ENCODE data around the gene AIFM3. TPM values are rescaled to one million over a fixed set of nuclear protein-coding genes. Genes with fewer than 3 reads are reported as not detected.
A peak's percentile ranks its signal among the peaks of the same experiment; 100 is the strongest.

Gene AIFM3
- total RNA-seq, 1 experiment from 2014 or later = not detected

DNA sequence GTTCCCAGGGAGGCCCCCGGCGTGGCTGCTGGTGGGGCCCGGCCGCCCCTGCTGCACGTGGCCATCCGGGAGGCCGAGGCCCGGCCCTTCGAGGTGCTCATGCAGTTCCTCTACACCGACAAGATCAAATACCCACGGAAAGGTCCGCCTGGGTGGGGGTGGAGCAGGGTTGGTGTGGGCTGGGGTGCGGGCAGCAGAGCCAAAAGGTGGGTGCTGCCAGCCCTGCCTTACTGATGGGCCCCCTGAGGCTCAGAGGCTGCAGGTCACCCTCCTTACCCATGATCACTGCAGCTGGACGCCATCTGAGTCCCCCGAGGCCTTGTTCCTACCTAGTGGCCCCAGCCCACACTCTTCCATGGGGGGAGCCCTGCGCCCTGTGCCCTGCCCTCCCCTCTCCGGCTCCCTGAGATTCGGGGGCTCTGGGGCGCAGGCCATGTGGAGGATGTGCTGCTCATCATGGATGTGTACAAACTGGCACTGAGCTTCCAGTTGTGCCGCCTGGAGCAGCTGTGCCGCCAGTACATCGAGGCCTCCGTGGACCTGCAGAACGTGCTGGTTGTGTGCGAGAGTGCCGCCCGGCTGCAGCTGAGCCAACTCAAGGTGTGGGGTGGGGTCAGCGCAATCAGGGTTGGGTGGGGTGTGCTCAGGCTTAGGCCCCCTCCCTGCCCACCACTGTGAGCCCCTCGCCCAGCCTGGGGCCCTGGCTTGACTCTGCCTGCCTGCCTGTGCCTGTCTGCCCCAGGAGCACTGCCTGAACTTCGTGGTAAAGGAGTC, 27.3 kb downstream of the AIFM3 start:
- Histone ChIP-seq H3K9me3 (replicated peaks) (no peaks in the 10 kb centered on the region), H3K4me3 (no peak overlapping the region), H3K27me3 (no peaks in the 10 kb centered on the region), H3K27ac (no peak overlapping the region), H3K4me1 (no peaks in the 10 kb centered on the region), H3K36me3 (no peaks in the 10 kb centered on the region; the same call in 1 of the 2 replicates)
- DNase-seq = no peak

DNA sequence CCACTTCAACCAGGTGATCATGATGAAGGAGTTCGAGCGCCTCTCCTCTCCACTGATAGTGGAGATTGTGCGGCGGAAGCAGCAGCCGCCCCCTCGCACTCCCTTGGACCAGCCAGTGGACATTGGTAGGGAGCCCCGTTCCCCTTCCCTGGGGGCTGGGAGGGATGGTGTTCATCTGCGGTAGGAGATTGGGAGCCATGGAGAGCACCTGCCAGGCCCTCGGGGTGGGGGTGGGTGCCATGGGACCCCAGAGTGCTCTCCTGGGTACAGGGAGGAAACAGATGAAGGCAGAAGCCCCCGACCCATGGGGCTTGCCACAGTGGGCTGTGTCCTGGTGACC, 27.8 kb downstream of the AIFM3 start:
- Histone ChIP-seq H3K27me3 (no peaks in the 10 kb centered on the region), H3K9me3 (replicated peaks) (no peaks in the 10 kb centered on the region), H3K36me3 (peaks cover 5% of the 10 kb centered on the region), H3K4me1 (no peaks in the 10 kb centered on the region), H3K27ac (no peak overlapping the region), H3K4me3 (no peak overlapping the region)
- DNase-seq = no peak

DNA sequence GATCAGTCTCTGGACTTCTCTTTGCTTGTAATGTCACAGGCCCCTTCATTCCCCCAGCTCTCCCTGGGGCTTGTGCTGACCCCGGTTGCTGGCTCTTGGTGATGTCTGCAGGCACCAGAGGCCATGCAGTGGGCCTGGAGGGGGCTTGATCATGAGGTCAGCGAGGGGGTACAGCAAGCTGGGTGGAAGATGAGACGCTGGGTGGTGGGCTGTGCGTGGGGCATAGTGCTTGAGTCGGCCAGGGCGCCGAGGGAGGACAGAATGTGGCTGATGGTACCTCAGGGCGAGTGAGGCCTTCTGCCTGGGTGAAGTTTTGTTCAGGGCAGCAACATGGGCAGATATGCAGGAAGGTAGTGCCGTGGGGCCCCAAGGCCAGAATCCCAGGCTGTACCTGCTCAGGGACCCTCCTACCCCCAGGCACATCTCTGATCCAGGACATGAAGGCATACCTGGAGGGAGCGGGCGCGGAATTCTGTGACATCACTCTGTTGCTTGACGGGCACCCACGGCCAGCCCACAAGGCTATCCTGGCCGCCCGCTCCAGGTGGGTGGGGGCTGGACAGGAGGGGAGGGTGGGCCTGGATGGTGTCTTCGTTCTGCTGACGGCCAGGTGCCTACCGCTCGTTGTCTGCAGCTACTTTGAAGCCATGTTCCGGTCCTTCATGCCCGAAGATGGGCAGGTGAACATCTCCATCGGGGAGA, 28.4 kb downstream of the AIFM3 start:
- peaks cover 9% of the 10 kb centered on the region for H3K36me3 ChIP-seq

DNA sequence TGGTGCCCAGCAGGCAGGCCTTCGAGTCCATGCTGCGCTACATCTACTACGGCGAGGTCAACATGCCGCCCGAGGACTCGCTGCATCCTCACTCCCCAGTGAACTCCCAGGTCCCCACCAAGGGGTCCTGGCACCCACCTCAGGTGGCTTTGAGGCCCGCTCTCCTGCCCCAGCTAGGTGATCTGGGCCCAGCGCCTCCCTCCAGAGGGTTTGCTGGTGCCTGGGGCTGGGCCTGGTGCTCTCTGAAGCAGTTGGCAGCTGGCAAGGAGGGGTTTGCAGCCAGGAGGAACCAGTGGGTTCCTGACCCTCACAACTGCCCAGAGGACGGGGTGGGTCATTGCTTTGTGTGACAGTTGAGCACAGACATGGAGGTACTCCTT, 29.0 kb downstream of the AIFM3 start:
- H3K4me3 ChIP-seq = no peak overlapping the region
- no peak for DNase-seq
- peaks cover 6% of the 10 kb centered on the region; the same call in 1 of the 2 replicates for H3K4me1 ChIP-seq
- H3K27me3 ChIP-seq = no peaks in the 10 kb centered on the region
- peaks cover 9% of the 10 kb centered on the region for H3K36me3 ChIP-seq
- H3K27ac ChIP-seq = no peak overlapping the region
- H3K9me3 ChIP-seq (replicated peaks) = no peaks in the 10 kb centered on the region

More for the DNA sequence above, 28.4 kb downstream of the AIFM3 start:
- Histone ChIP-seq H3K27ac (no peak overlapping the region), H3K27me3 (no peaks in the 10 kb centered on the region), H3K4me3 (no peak overlapping the region), H3K4me1 (peaks cover 5% of the 10 kb centered on the region; the same call in 1 of the 2 replicates), H3K9me3 (replicated peaks) (no peaks in the 10 kb centered on the region)
- DNase-seq = no peak

DNA sequence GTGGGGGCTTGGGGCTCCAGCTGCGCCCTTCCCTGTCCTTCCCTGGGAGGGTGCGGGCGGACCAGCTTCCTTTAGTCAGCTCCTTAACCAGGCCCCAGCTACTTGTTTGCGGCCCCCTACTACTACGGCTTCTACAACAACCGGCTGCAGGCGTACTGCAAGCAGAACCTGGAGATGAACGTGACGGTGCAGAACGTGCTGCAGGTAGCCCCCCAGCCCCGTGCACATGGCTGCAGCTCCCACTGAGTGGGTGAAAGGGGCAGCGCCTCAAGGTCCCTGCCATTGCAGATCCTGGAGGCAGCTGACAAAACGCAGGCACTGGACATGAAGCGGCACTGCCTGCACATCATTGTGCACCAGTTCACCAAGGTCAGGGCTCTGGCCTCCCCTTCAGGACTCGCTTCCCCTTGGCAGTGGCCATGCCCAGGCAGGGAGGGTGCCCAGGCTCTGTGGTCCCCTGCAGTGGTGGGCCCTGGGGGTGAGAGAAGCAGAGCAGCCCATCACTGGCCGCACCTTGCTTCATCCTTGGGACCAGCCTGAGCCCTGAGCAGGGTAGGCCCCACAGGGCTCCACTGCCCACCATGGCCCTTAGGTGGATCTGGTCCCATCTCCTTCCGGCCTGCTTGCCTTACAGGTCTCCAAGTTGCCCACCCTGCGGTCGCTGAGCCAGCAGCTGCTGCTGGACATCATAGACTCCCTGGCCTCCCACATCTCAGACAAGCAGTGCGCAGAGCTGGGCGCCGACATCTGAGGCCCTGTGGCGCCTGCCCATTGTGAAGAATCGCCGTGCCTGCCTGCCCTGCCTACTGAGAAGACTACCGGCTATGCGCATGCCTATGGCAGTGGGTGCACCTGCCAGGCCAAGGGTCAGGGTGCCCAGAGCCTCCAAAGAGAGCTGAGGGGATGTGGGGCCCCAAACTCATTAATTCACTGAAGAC, 29.8 kb downstream of the AIFM3 start:
- Histone ChIP-seq H3K4me3 (no peak overlapping the region), H3K27me3 (no peaks in the 10 kb centered on the region), H3K27ac (no peak overlapping the region), H3K9me3 (replicated peaks) (no peaks in the 10 kb centered on the region), H3K36me3 (peaks cover 9% of the 10 kb centered on the region), H3K4me1 (peaks cover 6% of the 10 kb centered on the region; the same call in 1 of the 2 replicates)
- no peak for DNase-seq

DNA sequence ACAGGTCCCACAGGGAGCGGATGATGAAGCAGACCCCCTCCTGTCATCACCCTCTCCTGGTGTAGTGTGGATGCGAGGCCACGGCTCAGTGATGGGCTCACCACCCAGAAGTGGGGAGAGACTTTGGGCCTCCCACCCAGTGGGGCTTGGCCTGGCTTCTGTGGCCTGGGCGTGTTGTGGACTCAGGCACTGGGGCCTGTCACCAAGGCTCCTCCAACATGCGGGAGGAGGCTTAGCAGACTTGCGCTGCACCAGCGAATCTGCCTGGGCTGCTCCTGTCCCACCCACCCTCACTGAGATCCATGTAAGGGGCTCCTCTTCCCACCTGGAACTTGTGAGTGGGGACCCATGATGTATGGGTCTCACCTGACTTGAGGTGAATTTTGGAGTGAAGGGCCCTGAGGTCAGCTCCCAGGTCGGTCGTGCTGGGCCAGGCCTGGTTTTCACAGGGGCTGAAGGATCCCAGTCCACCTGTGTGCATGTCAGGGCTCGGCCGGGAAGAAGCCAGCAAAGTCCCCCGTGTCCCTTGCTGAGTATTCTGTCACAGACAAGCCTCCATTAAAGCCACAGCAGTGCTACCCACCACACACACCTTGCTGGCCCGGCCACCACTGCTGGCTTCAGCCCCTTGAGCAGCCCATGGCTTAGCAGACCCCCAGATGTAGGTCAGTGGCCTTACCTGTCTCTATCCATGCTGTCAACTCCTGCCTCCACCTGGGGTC, 30.6 kb downstream of the AIFM3 start:
- H3K4me1 ChIP-seq = peaks cover 6% of the 10 kb centered on the region; the same call in 1 of the 2 replicates
- peaks cover 9% of the 10 kb centered on the region for H3K36me3 ChIP-seq
- H3K9me3 ChIP-seq (replicated peaks) = no peaks in the 10 kb centered on the region
- no peak overlapping the region for H3K4me3 ChIP-seq
- H3K27me3 ChIP-seq = no peaks in the 10 kb centered on the region
- no peak for DNase-seq
- H3K27ac ChIP-seq = no peak overlapping the region

DNA sequence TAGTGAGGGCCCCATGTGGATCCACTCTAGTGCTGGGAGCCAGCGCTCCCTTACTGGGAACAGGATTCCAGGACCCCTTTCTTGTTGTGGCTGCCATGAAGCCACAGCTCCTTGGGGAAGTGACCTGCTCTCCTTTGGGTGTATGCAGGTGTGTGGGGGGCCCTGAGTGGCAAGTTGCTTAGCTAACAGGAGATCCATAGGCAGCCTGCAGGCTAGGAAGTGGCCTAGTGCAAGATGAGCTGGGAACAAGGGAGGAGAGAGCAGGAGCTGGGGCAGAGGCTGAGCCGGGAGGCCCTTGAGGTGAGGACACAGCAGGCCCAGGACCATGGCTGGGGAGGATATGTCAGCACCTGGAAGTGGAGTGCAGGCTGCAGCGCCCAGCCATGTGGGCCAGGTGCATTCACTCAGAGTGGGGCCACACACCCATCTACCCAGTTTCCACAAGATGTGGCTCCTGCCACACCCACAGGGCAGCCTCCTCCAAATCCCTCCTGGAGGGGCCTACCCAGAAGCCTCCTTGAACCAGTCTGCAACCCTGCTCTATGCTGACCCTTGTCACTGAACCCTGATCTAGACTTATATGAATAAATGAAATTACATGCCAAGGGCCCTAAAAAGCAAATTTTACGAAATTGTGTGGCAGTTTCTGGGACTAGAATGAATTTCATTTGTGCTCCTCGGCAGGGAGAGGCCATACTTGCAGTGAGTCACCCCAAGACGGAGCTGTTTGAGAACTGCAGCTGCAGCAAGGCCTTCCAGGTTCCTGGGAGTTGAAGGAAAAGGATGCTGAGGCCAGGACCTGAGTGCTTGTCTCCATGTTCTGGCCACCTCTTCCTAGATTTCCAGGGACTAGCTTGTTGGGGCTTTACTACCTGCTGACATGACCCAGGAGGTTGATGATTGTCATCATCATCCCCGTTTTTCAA, 31.6 kb downstream of the AIFM3 start:
- Histone ChIP-seq H3K27ac (no peak overlapping the region), H3K4me3 (no peak overlapping the region), H3K9me3 (replicated peaks) (no peaks in the 10 kb centered on the region), H3K27me3 (no peaks in the 10 kb centered on the region), H3K4me1 (peaks cover 7% of the 10 kb centered on the region), H3K36me3 (peaks cover 9% of the 10 kb centered on the region)
- no peak for DNase-seq

DNA sequence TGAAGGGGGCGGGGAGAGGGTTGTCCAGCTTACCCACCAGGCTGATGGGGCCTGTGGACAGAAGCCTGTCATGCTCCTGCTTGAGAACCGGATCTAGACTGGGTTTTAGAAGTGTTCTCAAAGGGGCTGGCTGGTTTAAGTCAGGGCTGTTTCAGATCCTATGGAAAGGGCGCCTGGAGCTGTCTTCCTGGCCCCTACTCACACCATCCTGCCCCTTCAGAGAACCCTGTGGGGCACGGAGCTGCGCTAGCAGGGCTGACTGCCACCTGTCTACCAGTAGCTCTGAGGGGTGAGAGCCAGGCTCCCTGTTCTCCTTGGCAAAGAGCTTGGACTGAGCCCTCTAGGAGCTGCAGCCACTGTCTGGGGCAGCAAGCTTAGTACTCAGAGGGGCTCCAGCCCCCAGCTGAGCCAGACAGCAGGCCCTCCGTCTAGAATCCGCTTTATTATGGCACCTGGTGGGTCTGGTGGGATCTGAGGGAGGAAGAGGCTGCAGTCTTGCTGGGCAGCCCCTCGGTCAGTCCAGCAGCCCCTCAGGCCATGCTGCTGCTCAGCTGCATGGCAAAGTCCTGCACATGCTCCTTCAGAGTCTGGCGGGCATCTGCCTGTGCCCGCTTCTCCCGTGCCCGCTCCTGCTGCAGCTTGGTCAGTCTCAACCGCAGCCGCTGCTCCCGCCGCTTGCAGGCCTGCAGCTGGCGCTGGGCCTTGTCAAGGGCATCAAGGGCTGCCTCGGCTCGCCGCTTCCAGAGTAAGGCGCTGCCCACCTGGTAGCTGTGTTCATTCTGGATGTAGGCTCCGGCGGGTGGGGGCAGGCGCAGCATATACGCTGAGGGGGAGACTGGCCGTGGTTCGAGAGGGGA, 32.5 kb downstream of the AIFM3 start:
- Histone ChIP-seq H3K4me1 (peaks cover 10% of the 10 kb centered on the region), H3K27ac (no peak overlapping the region), H3K36me3 (peaks cover 9% of the 10 kb centered on the region), H3K9me3 (replicated peaks) (no peaks in the 10 kb centered on the region), H3K27me3 (no peaks in the 10 kb centered on the region), H3K4me3 (no peak overlapping the region)
- DNase-seq = no peak

DNA sequence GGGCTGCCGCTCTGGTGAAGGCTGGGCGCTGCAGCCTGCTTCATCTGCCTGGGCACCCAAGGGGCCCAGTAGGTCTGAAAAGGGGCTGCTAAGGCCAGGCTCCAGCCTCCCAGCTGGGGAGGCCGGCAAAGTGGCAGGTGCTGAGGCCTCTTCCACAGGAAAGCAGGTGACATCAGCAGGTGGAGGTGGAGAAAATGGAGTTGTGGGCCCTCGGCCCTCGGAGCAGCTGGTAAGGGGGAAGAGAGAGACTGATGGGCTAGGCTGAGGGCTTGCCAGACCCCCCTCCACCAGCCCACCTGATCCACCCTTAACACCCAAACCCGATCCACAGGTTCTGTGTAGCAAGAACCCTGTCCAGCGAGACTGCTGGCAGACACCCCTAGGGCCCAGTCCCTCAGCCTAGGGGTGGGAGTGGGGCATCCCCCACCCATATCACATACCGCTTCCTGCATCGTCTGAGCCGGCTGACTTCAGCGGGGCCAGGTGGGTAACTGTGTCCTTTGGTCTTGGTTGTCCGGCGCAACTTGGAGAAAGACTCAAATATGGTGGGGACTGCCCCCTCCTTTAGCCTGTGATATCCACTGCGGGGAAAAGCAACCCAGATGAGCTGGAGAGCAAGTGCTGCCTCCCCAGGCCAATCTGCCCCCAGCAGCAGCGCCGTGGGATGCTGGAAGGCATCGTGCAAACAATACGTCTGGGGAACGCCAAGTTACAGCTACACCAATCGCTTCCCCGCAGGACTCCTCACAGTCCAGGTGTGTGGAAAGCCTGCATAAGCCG, 33.3 kb downstream of the AIFM3 start:
- DNase-seq = no peak
- Histone ChIP-seq H3K9me3 (replicated peaks) (no peaks in the 10 kb centered on the region), H3K27ac (peak overlapping the region; percentile 98), H3K27me3 (no peaks in the 10 kb centered on the region), H3K36me3 (peaks cover 10% of the 10 kb centered on the region), H3K4me3 (peak overlapping the region; percentile 90), H3K4me1 (peaks cover 10% of the 10 kb centered on the region)

DNA sequence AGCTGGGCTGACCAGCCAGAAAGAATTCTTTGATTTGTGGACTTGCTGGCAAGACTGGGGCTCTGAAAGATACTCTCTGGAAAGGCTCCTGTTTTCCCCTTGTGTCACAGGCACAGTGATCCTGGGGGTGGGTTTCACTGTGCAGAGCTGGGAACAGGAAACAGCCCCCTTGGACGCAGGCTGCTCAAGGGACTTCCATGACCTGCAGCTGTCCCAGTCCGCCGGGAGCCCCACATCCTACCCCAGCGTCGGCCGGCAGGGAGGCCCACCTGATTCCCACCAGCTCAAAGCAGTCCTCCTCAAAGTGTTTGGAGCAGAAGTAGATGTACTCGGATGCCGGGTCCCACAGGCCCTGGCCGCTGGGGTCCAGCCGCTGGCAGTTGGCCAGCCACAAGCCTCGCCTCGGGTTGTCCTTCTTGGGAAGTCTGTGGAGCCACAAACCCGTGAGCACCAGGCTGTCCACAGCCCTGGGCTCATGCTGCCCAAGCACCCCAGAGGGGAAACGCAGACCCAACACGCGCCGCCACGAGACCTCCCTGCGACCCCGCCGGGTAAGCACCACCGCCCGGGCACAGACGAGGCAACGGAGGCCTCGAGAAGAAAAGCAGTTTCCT, 34.0 kb downstream of the AIFM3 start:
- Histone ChIP-seq H3K9me3 (replicated peaks) (no peaks in the 10 kb centered on the region), H3K27ac (peak overlapping the region; percentile 98), H3K4me3 (peak overlapping the region; percentile 90), H3K4me1 (peaks cover 10% of the 10 kb centered on the region), H3K36me3 (peaks cover 13% of the 10 kb centered on the region), H3K27me3 (no peaks in the 10 kb centered on the region)
- peak in 1 of 2 experiments; percentile 47 for DNase-seq

DNA sequence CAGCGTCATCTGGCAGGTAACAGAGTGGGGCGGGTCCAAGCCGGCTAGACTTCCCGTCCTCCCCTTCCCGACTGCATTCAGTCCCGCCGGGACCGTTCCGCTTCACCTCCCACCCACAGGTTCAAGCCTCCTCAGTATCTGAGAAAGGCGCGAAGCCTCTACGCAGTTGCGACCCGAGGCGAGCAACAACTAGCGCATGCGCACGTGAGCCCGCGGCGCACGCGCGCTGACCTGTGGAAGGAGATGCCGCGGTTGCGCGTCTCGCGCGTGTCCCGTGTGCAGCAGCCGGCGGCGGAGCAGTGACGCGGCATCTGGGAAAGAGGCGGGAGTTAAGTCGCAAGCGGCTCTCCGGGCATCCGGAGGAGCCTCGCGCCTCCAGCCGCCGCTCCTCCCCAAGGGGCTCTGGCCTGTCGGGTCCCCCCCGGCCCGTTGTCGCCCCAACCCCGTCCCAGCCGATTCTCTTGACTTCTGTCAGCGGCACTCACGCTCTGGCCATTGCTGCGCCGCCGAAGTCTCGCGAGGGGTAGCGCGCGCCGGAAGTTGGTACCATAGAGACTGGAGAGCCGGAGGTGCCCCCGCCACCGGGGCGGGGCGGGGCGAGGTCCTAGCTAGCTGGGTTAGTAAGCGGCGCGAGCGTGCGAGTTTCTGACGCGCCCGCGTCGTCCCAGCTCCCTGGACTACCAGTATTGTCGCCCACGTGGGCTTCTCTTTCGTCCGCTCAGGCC, 34.7 kb downstream of the AIFM3 start, which contains the start of gene THAP7:
THAP7 (minus strand) TSS at position 518 of the 725 bp plus-strand sequence; CDS start at position 311, 207 bp downstream.
- Histone ChIP-seq H3K4me1 (peaks cover 10% of the 10 kb centered on the region), H3K27ac (peak within 1 kb of the TSS; percentile 98), H3K36me3 (peaks cover 17% of the 10 kb centered on the region), H3K9me3 (replicated peaks) (no peaks in the 10 kb centered on the region), H3K27me3 (no peaks in the 10 kb centered on the region), H3K4me3 (peak within 1 kb of the TSS; percentile 90)
- peak; percentile 97 for DNase-seq
